ENCODE data around the gene STK32B.
"Not testable (repeated sequence)": the region's sequence is repeated elsewhere in the genome, so short reads cannot be mapped to it uniquely, and the experiment has no call there.

The STK32B gene

GRCh38 chr4:5237086-5237660 is 185.9 kb downstream of the STK32B start:
- no peak for TF ChIP-seq CTCF (conservative IDR thresholded peaks at IDR 0.05; ENCODE audit: low read depth, low read length)

GRCh38 chr4:5238173-5238572 is 186.9 kb downstream of the STK32B start:
- no peak for DNase-seq (ENCODE audit: low read depth)
- no peak for TF ChIP-seq CTCF (conservative IDR thresholded peaks at IDR 0.05; ENCODE audit: low read depth, low read length)
- no peak overlapping the region for H3K4me3 ChIP-seq (ENCODE audit: low read length)

More at GRCh38 chr4:5237086-5237660, 185.9 kb downstream of the STK32B start:
- DNase-seq (ENCODE audit: low read depth) = no peak
- no peak overlapping the region for H3K4me3 ChIP-seq (ENCODE audit: low read length)

GRCh38 chr4:5247061-5247460 is 195.8 kb downstream of the STK32B start:
- H3K4me3 ChIP-seq (ENCODE audit: low read length); DNase-seq (ENCODE audit: low read depth): not testable (repeated sequence)

GRCh38 chr4:5247735-5248134 is 196.5 kb downstream of the STK32B start:
- DNase-seq (ENCODE audit: low read depth) = no peak

GRCh38 chr4:5249727-5250126 is 198.4 kb downstream of the STK32B start:
- no peak for DNase-seq (ENCODE audit: low read depth)
- TF ChIP-seq CTCF (conservative IDR thresholded peaks at IDR 0.05; ENCODE audit: low read depth, low read length) = no peak
- no peak overlapping the region for H3K4me3 ChIP-seq (ENCODE audit: low read length)

More at GRCh38 chr4:5247735-5248134, 196.5 kb downstream of the STK32B start:
- TF ChIP-seq CTCF (conservative IDR thresholded peaks at IDR 0.05; ENCODE audit: low read depth, low read length) = no peak
- no peak overlapping the region for H3K4me3 ChIP-seq (ENCODE audit: low read length)

- H3K4me3 ChIP-seq (ENCODE audit: low read length); DNase-seq (ENCODE audit: low read depth): not testable (repeated sequence)
Measured at GRCh38 chr4:5250536-5250935, 199.3 kb downstream of the STK32B start.

- TF ChIP-seq CTCF (conservative IDR thresholded peaks at IDR 0.05; ENCODE audit: low read depth, low read length) = no peak
- DNase-seq (ENCODE audit: low read depth) = no peak
- H3K4me3 ChIP-seq (ENCODE audit: low read length) = no peak overlapping the region
Measured at GRCh38 chr4:5256421-5256820, 205.1 kb downstream of the STK32B start.

- no peak for TF ChIP-seq CTCF (conservative IDR thresholded peaks at IDR 0.05; ENCODE audit: low read depth, low read length)
- no peak for DNase-seq (ENCODE audit: low read depth)
- no peak overlapping the region for H3K4me3 ChIP-seq (ENCODE audit: low read length)
Measured at GRCh38 chr4:5257086-5257485, 205.8 kb downstream of the STK32B start.
